MCF 10A (cell line): ENCODE results near the gene GEMIN5. TPM values are rescaled to one million over a fixed set of nuclear protein-coding genes. Genes with fewer than 3 reads are reported as not detected.
A peak's percentile ranks its signal among the peaks of the same experiment; 100 is the strongest.

Experiments
- BruUV-seq: library from RNA; stranded (reverse); fragments of 400-500 nt; replicated peaks from 2 replicates; lab custom pipeline; 2021; lab: Mats Ljungman, UMichigan
- CTCF ChIA-PET: fragments of 300-600 bp; sonication (Branson Sonifier 250); formaldehyde crosslinking; extraction: SDS; loops from one replicate; lab custom pipeline; 2021; ENCODE audit warnings: antibody characterized with exemption, inconsistent platforms; lab: Yijun Ruan, JAX
- POLR2A ChIA-PET: fragments of 300-600, 350-650 bp; sonication (Branson Sonifier 250); formaldehyde crosslinking; extraction: SDS; loops from one replicate; lab custom pipeline; 2020; ENCODE audit warnings: antibody characterized with exemption, inconsistent platforms; lab: Yijun Ruan, JAX
- DNase-seq: peaks from one replicate; pipeline ENCODE4 v3.0.0-alpha.2; 2018; ENCODE audit not compliant: unreplicated experiment
- H3K27ac Mint-ChIP-seq: one replicate; pipeline ENCODE4 v1.8.0; 2022; ENCODE audit warnings: mild to moderate bottlenecking, low read depth, mixed read lengths; ENCODE audit not compliant: unreplicated experiment
- H3K27me3 Mint-ChIP-seq: one replicate; pipeline ENCODE4 v1.8.0; 2022; ENCODE audit warnings: mixed read lengths; ENCODE audit not compliant: insufficient read depth, unreplicated experiment
- H3K36me3 Mint-ChIP-seq: one replicate; pipeline ENCODE4 v1.8.0; 2022; ENCODE audit warnings: mild to moderate bottlenecking, moderate library complexity, mixed read lengths; ENCODE audit not compliant: insufficient read depth, unreplicated experiment
- H3K4me1 Mint-ChIP-seq: one replicate; pipeline ENCODE4 v1.8.0; 2022; ENCODE audit warnings: mixed read lengths; ENCODE audit not compliant: insufficient read depth, unreplicated experiment
- H3K4me3 Mint-ChIP-seq: one replicate; pipeline ENCODE4 v1.8.0; 2022; ENCODE audit warnings: mild to moderate bottlenecking, moderate library complexity, mixed read lengths; ENCODE audit not compliant: unreplicated experiment
- H3K9me3 Mint-ChIP-seq: one replicate; pipeline ENCODE4 v1.8.0; 2022; ENCODE audit warnings: mixed read lengths; ENCODE audit not compliant: unreplicated experiment
- intact Hi-C: fragments of 100-400 bp; cut with micrococcal nuclease; formaldehyde crosslinking; loops from 2 replicates; pipeline ENCODE4 v1.14.1; 2022
- total RNA-seq: library from RNA; stranded (reverse); gene quantifications from 2 replicates; pipeline ENCODE4 v1.2.3, GENCODE V29; 2022
- TF ChIP-seq, protein P1 (sequence below): fragments of 200-600 bp; IDR thresholded peaks from one replicate; pipeline ENCODE4 v1.8.0; 2022; ENCODE audit warnings: antibody characterized with exemption, mild to moderate bottlenecking; ENCODE audit not compliant: unreplicated experiment

GEMIN5 gene
- total RNA-seq, 1 experiment from 2014 or later, result 34.5 TPM

DNA sequence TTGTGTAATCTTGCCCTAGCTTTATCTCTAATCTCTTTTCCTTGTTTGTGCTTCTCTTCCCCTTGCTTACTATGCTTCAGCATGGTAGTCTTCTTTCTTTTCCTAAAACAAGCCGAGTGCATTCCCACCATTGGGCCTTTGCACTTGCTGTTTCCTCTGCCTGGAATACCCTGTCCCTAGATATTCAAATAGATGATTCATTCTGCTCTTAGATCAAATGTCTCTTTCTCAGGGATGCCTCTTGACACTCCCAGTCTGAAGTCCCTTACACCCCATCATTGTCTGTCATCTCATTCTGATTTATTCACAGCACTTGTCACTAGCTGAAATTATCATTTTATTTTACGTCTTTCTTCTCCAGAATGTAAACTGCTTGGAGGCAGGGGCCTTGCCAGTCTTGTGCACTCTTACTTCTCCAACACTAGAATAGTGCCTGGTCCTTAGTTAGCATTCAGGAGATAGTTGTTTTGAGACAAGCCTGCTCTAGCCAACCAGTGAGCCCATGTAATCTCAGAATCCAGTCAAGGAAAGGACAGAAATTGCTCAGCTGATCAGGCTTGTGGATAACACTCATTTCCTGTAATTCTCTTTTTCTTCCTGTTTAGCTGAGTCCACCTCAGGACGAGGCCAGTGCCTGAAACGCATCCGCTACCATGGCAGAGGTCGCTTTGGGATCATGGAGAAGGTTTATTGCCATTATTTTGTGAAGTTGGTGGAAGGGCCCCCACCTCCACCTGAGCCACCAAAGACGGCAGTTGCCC lies 28.2 kb upstream of the GEMIN5 start:
- CTCF ChIA-PET, result interaction anchor here (0.5 to 2.5 kb wide), 24 partner anchors 8 to 993 kb away, joined by 3 to 8 read pairs (median 4); no protein-coding TSS in a partner anchor
- no peaks in the 10 kb centered on the region for H3K27me3 Mint-ChIP-seq
- no peak overlapping the region for H3K4me3 Mint-ChIP-seq
- peaks cover 41% of the 10 kb centered on the region for H3K36me3 Mint-ChIP-seq
- POLR2A ChIA-PET, result interaction anchor here (1.4 kb wide), 1 partner anchor 25 kb away, joined by 4 read pairs; no protein-coding TSS in a partner anchor
- H3K4me1 Mint-ChIP-seq, result no peaks in the 10 kb centered on the region
- intact Hi-C loops, result no loop called here
- no peak overlapping the region for H3K27ac Mint-ChIP-seq
- no TSS peak for BruUV-seq
- no peaks in the 10 kb centered on the region for H3K9me3 Mint-ChIP-seq
- DNase-seq, result no peak
- TF ChIP-seq, protein P1, sequence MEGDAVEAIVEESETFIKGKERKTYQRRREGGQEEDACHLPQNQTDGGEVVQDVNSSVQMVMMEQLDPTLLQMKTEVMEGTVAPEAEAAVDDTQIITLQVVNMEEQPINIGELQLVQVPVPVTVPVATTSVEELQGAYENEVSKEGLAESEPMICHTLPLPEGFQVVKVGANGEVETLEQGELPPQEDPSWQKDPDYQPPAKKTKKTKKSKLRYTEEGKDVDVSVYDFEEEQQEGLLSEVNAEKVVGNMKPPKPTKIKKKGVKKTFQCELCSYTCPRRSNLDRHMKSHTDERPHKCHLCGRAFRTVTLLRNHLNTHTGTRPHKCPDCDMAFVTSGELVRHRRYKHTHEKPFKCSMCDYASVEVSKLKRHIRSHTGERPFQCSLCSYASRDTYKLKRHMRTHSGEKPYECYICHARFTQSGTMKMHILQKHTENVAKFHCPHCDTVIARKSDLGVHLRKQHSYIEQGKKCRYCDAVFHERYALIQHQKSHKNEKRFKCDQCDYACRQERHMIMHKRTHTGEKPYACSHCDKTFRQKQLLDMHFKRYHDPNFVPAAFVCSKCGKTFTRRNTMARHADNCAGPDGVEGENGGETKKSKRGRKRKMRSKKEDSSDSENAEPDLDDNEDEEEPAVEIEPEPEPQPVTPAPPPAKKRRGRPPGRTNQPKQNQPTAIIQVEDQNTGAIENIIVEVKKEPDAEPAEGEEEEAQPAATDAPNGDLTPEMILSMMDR, result no peak

DNA sequence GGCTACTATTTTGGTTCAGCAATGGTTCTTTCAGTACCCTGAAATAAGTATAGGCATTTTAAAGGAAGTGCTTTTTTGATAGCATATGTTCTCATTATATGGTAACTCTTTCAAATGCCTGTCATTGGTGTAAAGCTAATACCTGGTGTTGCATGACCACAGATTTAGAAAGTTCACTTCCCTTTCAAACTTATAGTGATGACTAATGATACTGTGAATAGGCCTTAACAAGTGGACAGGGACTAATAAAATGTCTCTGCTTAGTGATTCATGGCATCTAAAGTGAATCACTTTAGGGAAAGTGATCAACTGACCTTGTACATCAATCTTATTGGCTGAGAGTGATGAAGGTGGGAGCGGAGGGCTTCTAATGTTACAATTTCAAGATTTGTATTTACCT lies 24.5 kb upstream of the GEMIN5 start:
- DNase-seq, result peak; percentile 32
- Mint-ChIP-seq H3K4me3 (no peak overlapping the region), H3K27ac (no peak overlapping the region), H3K9me3 (no peaks in the 10 kb centered on the region), H3K36me3 (peaks cover 50% of the 10 kb centered on the region), H3K4me1 (no peaks in the 10 kb centered on the region), H3K27me3 (no peaks in the 10 kb centered on the region)
- POLR2A ChIA-PET, result interaction anchor here (0.7 kb wide), 1 partner anchor 1434 kb away, joined by 3 read pairs; no protein-coding TSS in a partner anchor
- TF ChIP-seq, protein P1, result no peak
- CTCF ChIA-PET, result interaction anchor here (4.2 to 4.3 kb wide), 2 partner anchors 9 to 16 kb away, joined by 15 to 30 read pairs; no protein-coding TSS in a partner anchor
- BruUV-seq, result no TSS peak
- intact Hi-C loops, result no loop called here

DNA sequence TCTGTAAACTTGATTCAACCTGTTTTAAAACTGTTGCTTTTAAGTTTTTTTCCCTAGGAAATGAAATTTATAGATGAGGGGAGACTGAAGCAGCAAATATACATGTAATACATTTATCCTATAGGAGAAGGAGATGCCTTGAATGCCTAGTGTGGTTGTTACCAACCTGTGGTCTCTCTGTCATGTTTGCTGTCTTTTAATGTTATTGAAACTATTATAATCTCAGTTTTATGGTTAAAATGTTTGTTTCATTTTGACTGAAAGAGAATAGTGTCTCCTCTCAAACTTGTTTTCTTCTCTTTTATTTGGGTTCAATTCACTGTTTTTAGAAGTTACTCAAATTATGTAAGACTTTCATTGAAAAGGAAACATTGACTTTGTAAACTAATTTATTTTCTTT lies 18.7 kb upstream of the GEMIN5 start:
- no peak for DNase-seq
- intact Hi-C loops, result no loop called here
- Mint-ChIP-seq H3K4me3 (no peak overlapping the region), H3K4me1 (no peaks in the 10 kb centered on the region), H3K27me3 (no peaks in the 10 kb centered on the region), H3K27ac (no peak overlapping the region), H3K9me3 (no peaks in the 10 kb centered on the region), H3K36me3 (peaks cover 72% of the 10 kb centered on the region)
- no TSS peak for BruUV-seq
- TF ChIP-seq, protein P1, result no peak
- ChIA-PET POLR2A (interaction anchor here (1.8 kb wide), 1 partner anchor 14 kb away, joined by 6 read pairs; no protein-coding TSS in a partner anchor), CTCF (interaction anchor here (0.7 to 1.7 kb wide), 2 partner anchors 15 to 16 kb away, joined by 3 to 7 read pairs; partner anchors contain the start of gene MRPL22)

DNA sequence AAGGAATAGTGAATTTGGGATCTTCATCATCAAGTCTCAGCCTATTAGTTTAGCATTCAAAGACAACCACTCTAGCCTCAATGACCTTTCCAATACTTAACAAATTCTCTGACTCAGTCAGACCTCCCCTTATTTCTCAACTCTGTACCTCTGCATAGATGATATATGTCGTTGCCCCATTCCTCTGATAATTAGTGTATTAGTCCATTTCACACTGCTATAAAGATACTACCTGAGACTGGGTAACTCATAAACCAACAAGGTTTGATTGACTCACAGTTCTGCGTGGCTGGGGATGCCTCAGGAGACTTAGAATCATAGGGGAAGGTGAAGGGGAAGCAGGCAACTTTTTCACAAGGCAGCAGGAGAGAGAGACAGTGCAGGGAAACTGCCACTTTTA lies 11.8 kb upstream of the GEMIN5 start:
- no peaks in the 10 kb centered on the region for H3K9me3 Mint-ChIP-seq
- peak; percentile 20 for DNase-seq
- POLR2A ChIA-PET, result interaction anchor here (1.7 kb wide), 1 partner anchor 9 kb away, joined by 5 read pairs; no protein-coding TSS in a partner anchor
- no TSS peak for BruUV-seq
- TF ChIP-seq, protein P1, result no peak
- H3K36me3 Mint-ChIP-seq, result peaks cover 41% of the 10 kb centered on the region
- H3K4me1 Mint-ChIP-seq, result peaks cover 16% of the 10 kb centered on the region
- intact Hi-C loops, result no loop called here
- no peak overlapping the region for H3K4me3 Mint-ChIP-seq
- CTCF ChIA-PET, result interaction anchor here (1.1 kb wide), 1 partner anchor 16 kb away, joined by 3 read pairs; no protein-coding TSS in a partner anchor
- H3K27me3 Mint-ChIP-seq, result no peaks in the 10 kb centered on the region
- H3K27ac Mint-ChIP-seq, result peak overlapping the region; percentile 32
